HepG2 (cell line): Measurements from ENCODE around the gene OR2AG2. TPM values are rescaled to one million over a fixed set of nuclear protein-coding genes. Genes with fewer than 3 reads are reported as not detected.

ENCODE experiments used
- ATAC-seq: fragments of 200-7000 bp; cut with Tn5 transposase; 3 replicates; pipeline ENCODE4 v1.9.1; 2020; ENCODE audit warnings: mild to moderate bottlenecking, moderate library complexity
- BruUV-seq: library from RNA; stranded (reverse); fragments of 400-500 nt; replicated peaks from 2 replicates; lab custom pipeline; 2021; lab: Mats Ljungman, UMichigan
- CTCF ChIA-PET: fragments of 300-600 bp; formaldehyde crosslinking; extraction: SDS; loops from one replicate; lab custom pipeline; 2021; ENCODE audit warnings: low total read pairs, inconsistent platforms, low intra/inter-chr PET ratio; lab: Yijun Ruan, JAX
- POLR2A ChIA-PET: fragments of 350-600 bp; sonication (Branson Sonifier 250); formaldehyde crosslinking; loops from one replicate; lab custom pipeline; 2020; ENCODE audit warnings: antibody characterized with exemption, inconsistent platforms; lab: Yijun Ruan, JAX
- DNase-seq: peaks from one replicate; pipeline ENCODE4 v3.0.0-alpha.2; 2015; ENCODE audit warnings: low spot score
- FAIRE-seq: peaks from 3 replicates; lab custom pipeline; 2011; peaks lifted over from hg19 to GRCh38; lab: Jason Lieb, UNC
- H2AFZ ChIP-seq: one replicate; pipeline ENCODE4 v1.6.1; 2011; ENCODE audit warnings: low read length, inconsistent platforms
- H3K27ac ChIP-seq: fragments of 300-600 bp; 3 replicates; pipeline ENCODE4 v1.8.0; 2011; ENCODE audit warnings: mixed run types, mild to moderate bottlenecking, mixed read lengths, low read length, inconsistent platforms; ENCODE audit not compliant: insufficient read depth; ENCODE audit errors: extremely low read length
- H3K27me3 ChIP-seq, 2 experiments: fragments of 200-600 bp in 1 of 2; 2 replicates in 1 of 2; 3 replicates in 1 of 2; pipeline versions ENCODE4 v1.6.0 to v1.8.0; 2011; ENCODE audit warnings: low read length in 2 of 2, mild to moderate bottlenecking in 2 of 2, moderate library complexity in 2 of 2, inconsistent platforms in 1 of 2; ENCODE audit not compliant: insufficient read depth in 2 of 2, control insufficient read depth in 1 of 2
- H3K36me3 ChIP-seq, 2 experiments: fragments of 200-600 bp in 1 of 2; replicated peaks in 1 of 2; 2 replicates in 1 of 2; 3 replicates in 1 of 2; pipeline versions ENCODE4 v1.5.1 to v1.8.0; 2011; ENCODE audit warnings: low read length in 2 of 2, inconsistent platforms in 1 of 2; ENCODE audit not compliant: insufficient read depth in 2 of 2, control insufficient read depth in 1 of 2
- H3K4me1 ChIP-seq: 2 replicates; pipeline ENCODE4 v1.5.1; 2012; ENCODE audit warnings: low read length, inconsistent platforms; ENCODE audit not compliant: insufficient read depth
- H3K4me2 ChIP-seq: 2 replicates; pipeline ENCODE4 v1.6.0; 2011; ENCODE audit warnings: low read depth, low read length, inconsistent platforms
- H3K4me3 ChIP-seq, 3 experiments: fragments of 200-600 bp in 1 of 3; sonication (generic), shearing (Covaris generic) in 1 of 3; replicated peaks in 1 of 3; 2 replicates each; pipeline ENCODE4 v1.5.1; 2011 to 2016; ENCODE audit warnings: low read length in 3 of 3, inconsistent platforms in 2 of 3, low read depth in 2 of 3, mild to moderate bottlenecking in 2 of 3, control low read depth in 1 of 3, mixed read lengths in 1 of 3; ENCODE audit not compliant: insufficient read depth in 1 of 3
- H3K79me2 ChIP-seq: one replicate; pipeline ENCODE4 v1.6.1; 2011; ENCODE audit warnings: low read length, inconsistent platforms; ENCODE audit not compliant: insufficient read depth
- H3K9ac ChIP-seq: 2 replicates; pipeline ENCODE4 v1.6.0; 2011; ENCODE audit warnings: mild to moderate bottlenecking, low read depth, low read length, inconsistent platforms; ENCODE audit not compliant: insufficient read depth
- H3K9me3 ChIP-seq: 2 replicates; pipeline ENCODE4 v1.5.1; 2012; ENCODE audit warnings: mild to moderate bottlenecking, low read length
- H4K20me1 ChIP-seq: 2 replicates; pipeline ENCODE4 v1.6.0; 2011; ENCODE audit warnings: inconsistent platforms, mild to moderate bottlenecking, low read length, moderate library complexity; ENCODE audit not compliant: insufficient read depth
- MEIS2 ChIP-seq: sonication (generic); formaldehyde crosslinking; IDR thresholded peaks from 2 replicates; pipeline ENCODE4 v1.9.0; 2021; ENCODE audit warnings: mild to moderate bottlenecking, missing genetic modification reagents
- PITX1 ChIP-seq: sonication (generic); formaldehyde crosslinking; IDR thresholded peaks from 2 replicates; pipeline ENCODE4 v1.5.1; 2020; ENCODE audit warnings: mild to moderate bottlenecking, missing genetic modification reagents
- POLR2AphosphoS2 ChIP-seq: IDR thresholded peaks from 2 replicates; pipeline ENCODE4 v1.6.1; 2011; ENCODE audit warnings: low read depth, low read length, improper control_type of control experiment
- RARA ChIP-seq: IDR thresholded peaks from 2 replicates; pipeline ENCODE4 v1.6.1; 2016; ENCODE audit warnings: missing genetic modification reagents, missing compliant biosample characterization
- SRSF9 ChIP-seq: fragments of 200-400 bp; formaldehyde crosslinking; IDR thresholded peaks from 2 replicates; pipeline ENCODE4 v1.6.1; 2018; ENCODE audit warnings: borderline replicate concordance, mild to moderate bottlenecking, low read depth, low read length; ENCODE audit not compliant: insufficient read depth, poor library complexity, severe bottlenecking
- ZNF234 ChIP-seq: sonication (generic); formaldehyde crosslinking; conservative IDR thresholded peaks from 2 replicates; pipeline ENCODE4 v1.5.1; 2020; ENCODE audit warnings: mild to moderate bottlenecking, missing genetic modification reagents
- ZNF432 ChIP-seq: sonication (generic); formaldehyde crosslinking; IDR thresholded peaks from 2 replicates; pipeline ENCODE4 v1.5.0; 2020; ENCODE audit warnings: missing genetic modification reagents, mild to moderate bottlenecking, borderline replicate concordance
- ZNF543 ChIP-seq: sonication (generic); formaldehyde crosslinking; IDR thresholded peaks from 2 replicates; pipeline ENCODE4 v1.4.0; 2020; ENCODE audit warnings: mild to moderate bottlenecking, missing genetic modification reagents
- ZNF546 ChIP-seq: sonication (generic); formaldehyde crosslinking; conservative IDR thresholded peaks from 2 replicates; pipeline ENCODE4 v1.8.1; 2023; ENCODE audit warnings: mild to moderate bottlenecking, missing genetic modification reagents
- ZNF776 ChIP-seq: sonication (generic); formaldehyde crosslinking; IDR thresholded peaks from 2 replicates; pipeline ENCODE4 v1.4.0; 2020; ENCODE audit warnings: mild to moderate bottlenecking, missing genetic modification reagents
- WGBS: methylation state at CpG from one replicate; pipeline ENCODE4 v1.1.6; 2017; ENCODE audit warnings: low lambda C conversion rate; 5-methylcytosine and 5-hydroxymethylcytosine counted together
- in situ Hi-C: cut with HindIII; loops from 2 replicates; pipeline ENCODE4 v1.10.0; 2017; ENCODE audit warnings: low pct_unique_long_range_greater_than_20kb; ENCODE audit not compliant: extremely low pct_ligation_motif_present
- intact Hi-C: fragments of 100-400 bp; cut with micrococcal nuclease; formaldehyde crosslinking; loops from one replicate; pipeline ENCODE4 v1.10.0; 2022; ENCODE audit not compliant: unreplicated experiment
- polyA plus RNA-seq, 8 experiments: library from polyadenylated mRNA; depleted of rRNA in 3 of 8; stranded (reverse) in 7 of 8; unstranded in 1 of 8; fragments of >200 nt; fragmentation: Illumina TruSeq in 4 of 8; extraction: Trizol in 4 of 8; gene quantifications; 2 replicates each; pipeline versions ENCODE4 v1.2.1 to v1.2.3, GENCODE V29; 2011 to 2016; ENCODE audit warnings: low read depth in 4 of 8, missing spikeins in 1 of 8, mixed read lengths in 1 of 8; ENCODE audit not compliant: insufficient read depth in 1 of 8
- total RNA-seq, 5 experiments: library from RNA; depleted of rRNA; stranded (reverse); fragments of >200 nt; fragmentation: Illumina TruSeq; extraction: Trizol; gene quantifications; 2 replicates each; pipeline ENCODE4 v1.2.3, GENCODE V29; 2016; ENCODE audit warnings: low read depth in 1 of 5
- TF ChIP-seq, protein P1 (sequence below): sonication (generic); formaldehyde crosslinking; IDR thresholded peaks from 2 replicates; pipeline ENCODE4 v1.4.0; 2020; ENCODE audit warnings: missing genetic modification reagents
- TF ChIP-seq, protein P2 (sequence below): sonication (generic); formaldehyde crosslinking; IDR thresholded peaks from 2 replicates; pipeline ENCODE4 v1.5.1; 2020; ENCODE audit warnings: mild to moderate bottlenecking, missing genetic modification reagents, moderate library complexity
- TF ChIP-seq, protein P3 (sequence below): sonication (generic); formaldehyde crosslinking; IDR thresholded peaks from 2 replicates; pipeline ENCODE4 v1.5.0; 2020; ENCODE audit warnings: mild to moderate bottlenecking, missing genetic modification reagents, borderline replicate concordance

OR2AG2 gene
- total and polyA plus RNA-seq, 2 of the 13 experiments (the other 11 are each of a cell fraction or from before 2014, with no cell fraction given) = not detected

DNA sequence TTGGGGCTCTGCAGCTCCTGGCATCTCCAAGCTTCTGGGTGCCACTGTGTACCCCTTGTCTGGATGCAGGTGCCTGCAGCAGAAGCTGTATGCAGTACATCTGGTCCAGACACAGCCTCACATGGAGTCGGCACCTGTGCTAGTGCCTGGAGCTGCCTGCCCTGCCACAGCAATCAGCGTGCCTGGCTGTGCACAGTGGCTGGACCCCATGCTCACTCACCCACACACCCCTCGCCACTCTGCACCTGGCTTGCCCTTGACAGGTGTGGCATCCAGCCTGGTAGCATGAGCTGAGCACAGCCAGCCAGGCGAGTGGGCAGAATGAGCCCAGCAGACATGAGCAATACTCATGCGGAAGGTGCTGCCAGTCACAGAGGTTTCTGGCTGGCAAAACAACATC is 47.2 kb upstream of the OR2AG2 start:
- ATAC-seq (no peak), DNase-seq (no peak), FAIRE-seq (no peak)
- Histone ChIP-seq H3K36me3 (no peaks in the 10 kb centered on the region), H3K4me3 (no peak overlapping the region), H3K27ac (no peak overlapping the region), H2AFZ (no peak overlapping the region), H4K20me1 (no peaks in the 10 kb centered on the region), H3K4me2 (no peak overlapping the region), H3K79me2 (no peaks in the 10 kb centered on the region), H3K9ac (no peak overlapping the region), H3K9me3 (no peaks in the 10 kb centered on the region), H3K4me1 (no peaks in the 10 kb centered on the region), H3K27me3 (no peaks in the 10 kb centered on the region; a peak in 1 of 5 replicates)
- POLR2A ChIA-PET = no interaction called here
- in situ Hi-C loops = no loop called here
- no TSS peak for BruUV-seq
- CTCF ChIA-PET = no interaction called here
- TF ChIP-seq POLR2AphosphoS2 (no peak), PITX1 (CRISPR knock-in tag) (no peak), ZNF546 (CRISPR knock-in tag) (no peak)
- 33% methylated on average over 3 of the region's 5 CpGs for WGBS
- intact Hi-C loops = no loop called here

DNA sequence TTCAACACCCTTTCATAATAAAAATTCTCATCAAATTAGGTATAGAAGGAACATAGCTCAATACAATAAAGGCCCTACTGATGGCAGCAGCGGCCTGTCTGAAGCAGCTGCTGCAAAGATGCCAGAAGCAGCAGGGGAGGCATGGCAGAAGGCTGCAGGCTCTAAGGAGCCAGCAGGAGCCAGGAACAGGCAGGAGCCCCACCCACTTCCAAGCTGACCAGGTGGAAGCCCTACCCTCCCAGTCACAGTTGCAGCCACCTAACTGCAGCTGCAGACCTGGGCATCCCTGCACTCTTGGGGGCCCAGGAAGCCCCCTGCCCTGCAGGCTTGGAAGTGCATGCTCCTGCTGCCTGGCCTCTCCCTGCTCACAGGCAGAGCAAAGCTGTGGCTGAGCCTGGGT is 45.9 kb upstream of the OR2AG2 start:
- Histone ChIP-seq H2AFZ (no peak overlapping the region), H3K4me3 (no peak overlapping the region), H3K36me3 (no peaks in the 10 kb centered on the region), H3K4me2 (no peak overlapping the region), H3K9ac (no peak overlapping the region), H3K79me2 (no peaks in the 10 kb centered on the region), H3K27ac (no peak overlapping the region), H3K4me1 (no peaks in the 10 kb centered on the region), H4K20me1 (no peaks in the 10 kb centered on the region), H3K27me3 (no peaks in the 10 kb centered on the region; a peak in 1 of 5 replicates), H3K9me3 (no peaks in the 10 kb centered on the region)
- FAIRE-seq (no peak), ATAC-seq (no peak), DNase-seq (no peak)
- 0% methylated on average over 1 of the region's 1 CpG for WGBS
- in situ Hi-C loops (no loop called here), intact Hi-C loops (no loop called here)
- CTCF ChIA-PET = no interaction called here
- POLR2A ChIA-PET = no interaction called here
- no TSS peak for BruUV-seq
- TF ChIP-seq SRSF9 = no peak
- no peak for TF ChIP-seq ZNF776 (CRISPR knock-in tag)
- TF ChIP-seq RARA (CRISPR knock-in tag) = no peak
- TF ChIP-seq, protein P1, sequence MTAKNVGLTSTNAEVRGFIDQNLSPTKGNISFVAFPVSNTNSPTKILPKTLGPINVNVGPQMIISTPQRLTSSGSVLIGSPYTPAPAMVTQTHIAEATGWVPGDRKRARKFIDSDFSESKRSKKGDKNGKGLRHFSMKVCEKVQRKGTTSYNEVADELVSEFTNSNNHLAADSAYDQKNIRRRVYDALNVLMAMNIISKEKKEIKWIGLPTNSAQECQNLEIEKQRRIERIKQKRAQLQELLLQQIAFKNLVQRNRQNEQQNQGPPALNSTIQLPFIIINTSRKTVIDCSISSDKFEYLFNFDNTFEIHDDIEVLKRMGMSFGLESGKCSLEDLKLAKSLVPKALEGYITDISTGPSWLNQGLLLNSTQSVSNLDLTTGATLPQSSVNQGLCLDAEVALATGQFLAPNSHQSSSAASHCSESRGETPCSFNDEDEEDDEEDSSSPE (CRISPR knock-in tag) = no peak
- TF ChIP-seq ZNF432 = no peak
- TF ChIP-seq, protein P2, sequence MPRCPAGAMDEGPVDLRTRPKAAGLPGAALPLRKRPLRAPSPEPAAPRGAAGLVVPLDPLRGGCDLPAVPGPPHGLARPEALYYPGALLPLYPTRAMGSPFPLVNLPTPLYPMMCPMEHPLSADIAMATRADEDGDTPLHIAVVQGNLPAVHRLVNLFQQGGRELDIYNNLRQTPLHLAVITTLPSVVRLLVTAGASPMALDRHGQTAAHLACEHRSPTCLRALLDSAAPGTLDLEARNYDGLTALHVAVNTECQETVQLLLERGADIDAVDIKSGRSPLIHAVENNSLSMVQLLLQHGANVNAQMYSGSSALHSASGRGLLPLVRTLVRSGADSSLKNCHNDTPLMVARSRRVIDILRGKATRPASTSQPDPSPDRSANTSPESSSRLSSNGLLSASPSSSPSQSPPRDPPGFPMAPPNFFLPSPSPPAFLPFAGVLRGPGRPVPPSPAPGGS (CRISPR knock-in tag) = no peak
- TF ChIP-seq MEIS2 (CRISPR knock-in tag) = no peak
- TF ChIP-seq, protein P3, sequence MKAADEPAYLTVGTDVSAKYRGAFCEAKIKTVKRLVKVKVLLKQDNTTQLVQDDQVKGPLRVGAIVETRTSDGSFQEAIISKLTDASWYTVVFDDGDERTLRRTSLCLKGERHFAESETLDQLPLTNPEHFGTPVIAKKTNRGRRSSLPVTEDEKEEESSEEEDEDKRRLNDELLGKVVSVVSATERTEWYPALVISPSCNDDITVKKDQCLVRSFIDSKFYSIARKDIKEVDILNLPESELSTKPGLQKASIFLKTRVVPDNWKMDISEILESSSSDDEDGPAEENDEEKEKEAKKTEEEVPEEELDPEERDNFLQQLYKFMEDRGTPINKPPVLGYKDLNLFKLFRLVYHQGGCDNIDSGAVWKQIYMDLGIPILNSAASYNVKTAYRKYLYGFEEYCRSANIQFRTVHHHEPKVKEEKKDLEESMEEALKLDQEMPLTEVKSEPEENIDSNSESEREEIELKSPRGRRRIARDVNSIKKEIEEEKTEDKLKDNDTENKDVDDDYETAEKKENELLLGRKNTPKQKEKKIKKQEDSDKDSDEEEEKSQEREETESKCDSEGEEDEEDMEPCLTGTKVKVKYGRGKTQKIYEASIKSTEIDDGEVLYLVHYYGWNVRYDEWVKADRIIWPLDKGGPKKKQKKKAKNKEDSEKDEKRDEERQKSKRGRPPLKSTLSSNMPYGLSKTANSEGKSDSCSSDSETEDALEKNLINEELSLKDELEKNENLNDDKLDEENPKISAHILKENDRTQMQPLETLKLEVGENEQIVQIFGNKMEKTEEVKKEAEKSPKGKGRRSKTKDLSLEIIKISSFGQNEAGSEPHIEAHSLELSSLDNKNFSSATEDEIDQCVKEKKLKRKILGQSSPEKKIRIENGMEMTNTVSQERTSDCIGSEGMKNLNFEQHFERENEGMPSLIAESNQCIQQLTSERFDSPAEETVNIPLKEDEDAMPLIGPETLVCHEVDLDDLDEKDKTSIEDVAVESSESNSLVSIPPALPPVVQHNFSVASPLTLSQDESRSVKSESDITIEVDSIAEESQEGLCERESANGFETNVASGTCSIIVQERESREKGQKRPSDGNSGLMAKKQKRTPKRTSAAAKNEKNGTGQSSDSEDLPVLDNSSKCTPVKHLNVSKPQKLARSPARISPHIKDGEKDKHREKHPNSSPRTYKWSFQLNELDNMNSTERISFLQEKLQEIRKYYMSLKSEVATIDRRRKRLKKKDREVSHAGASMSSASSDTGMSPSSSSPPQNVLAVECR (CRISPR knock-in tag) = no peak
- no peak for TF ChIP-seq ZNF234 (CRISPR knock-in tag)
- TF ChIP-seq ZNF543 (CRISPR knock-in tag) = no peak
